Measurements from ENCODE around the gene FAM90A26.
"Not testable (repeated sequence)": the region's sequence is repeated elsewhere in the genome, so short reads cannot be mapped to it uniquely, and the experiment has no call there.

Gene FAM90A26

GRCh38 chr4:9160046-9160445, 10.2 kb upstream of the FAM90A26 start:
- not testable (repeated sequence) for DNase-seq

DNA sequence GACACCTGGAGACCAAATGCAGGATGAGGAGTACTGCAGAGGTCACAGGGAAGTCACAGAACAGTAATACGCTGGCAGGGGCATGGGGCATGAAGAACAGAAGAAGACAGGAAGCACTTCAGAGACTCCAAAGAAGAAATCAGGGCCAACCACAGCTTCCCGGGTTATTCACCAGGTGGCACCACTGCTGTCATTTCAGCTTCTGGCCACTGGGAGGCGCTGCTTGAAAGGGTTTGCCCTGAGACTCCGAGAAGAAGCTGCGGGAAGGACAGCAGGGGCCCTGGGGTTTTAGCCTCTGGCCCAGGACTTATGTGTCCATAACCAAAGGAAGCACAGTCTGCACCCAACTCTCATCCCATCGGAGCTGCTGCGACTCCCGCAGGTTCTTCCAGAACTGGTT, 4.2 kb upstream of the FAM90A26 start:
- DNase-seq: not testable (repeated sequence)

DNA sequence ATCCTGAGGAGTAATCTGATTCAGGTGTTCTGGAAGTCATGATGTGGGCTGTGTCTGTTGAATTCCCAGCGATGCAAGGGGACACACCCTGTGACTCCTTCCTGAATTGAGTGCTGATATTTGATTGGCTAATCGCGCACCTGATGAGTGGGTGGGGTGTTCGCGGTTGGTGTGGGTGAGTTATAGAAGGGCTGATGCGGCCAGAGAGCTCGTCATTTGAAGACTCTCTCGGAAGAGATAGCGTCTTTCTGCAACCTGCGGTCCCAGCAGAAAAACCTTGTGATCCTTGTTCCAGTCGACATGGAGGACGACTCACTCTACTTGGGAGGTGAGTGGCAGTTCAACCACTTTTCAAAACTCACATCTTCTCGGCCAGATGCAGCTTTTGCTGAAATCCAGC, 40.1 kb downstream of the FAM90A26 start, which contains the start of gene USP17L10:
Gene USP17L10, plus strand, starts transcription at position 301 of the 400 bp plus-strand sequence. Its CDS starts 0 bp downstream, at position 301.
- DNase-seq: not testable (repeated sequence)

DNA sequence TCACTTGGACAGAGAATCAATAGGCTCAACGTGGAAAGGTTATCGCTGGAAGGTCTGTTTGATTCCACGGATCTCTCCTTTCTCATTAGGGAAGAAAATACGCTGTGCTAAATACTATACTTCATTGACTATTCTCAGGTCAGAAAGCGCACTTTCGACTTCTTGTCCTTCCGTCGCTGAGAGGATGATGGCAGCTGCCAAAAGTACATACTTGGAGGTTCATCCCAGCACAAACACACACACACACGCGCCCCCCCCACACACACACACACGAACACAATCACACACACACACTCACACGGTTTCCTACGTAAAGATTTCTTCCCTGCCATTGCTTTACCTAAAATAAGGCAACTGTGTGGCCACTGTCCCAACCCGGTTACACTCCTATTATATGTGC, 44.5 kb downstream of the FAM90A26 start:
- not testable (repeated sequence) for DNase-seq

- not testable (repeated sequence) for DNase-seq
These were observed 44.9 kb downstream of the FAM90A26 start, which contains the start of gene USP17L11 for GRCh38 chr4:9215105-9215504. Gene USP17L11 (plus strand): TSS chr4:9215405. CDS start chr4:9215405, 0 bp downstream.

GRCh38 chr4:9219852-9220251, 49.6 kb downstream of the FAM90A26 start, which contains the start of gene USP17L12:
Gene USP17L12 (plus strand): TSS chr4:9220152. CDS start chr4:9220152, 0 bp downstream.
- not testable (repeated sequence) for DNase-seq

DNA sequence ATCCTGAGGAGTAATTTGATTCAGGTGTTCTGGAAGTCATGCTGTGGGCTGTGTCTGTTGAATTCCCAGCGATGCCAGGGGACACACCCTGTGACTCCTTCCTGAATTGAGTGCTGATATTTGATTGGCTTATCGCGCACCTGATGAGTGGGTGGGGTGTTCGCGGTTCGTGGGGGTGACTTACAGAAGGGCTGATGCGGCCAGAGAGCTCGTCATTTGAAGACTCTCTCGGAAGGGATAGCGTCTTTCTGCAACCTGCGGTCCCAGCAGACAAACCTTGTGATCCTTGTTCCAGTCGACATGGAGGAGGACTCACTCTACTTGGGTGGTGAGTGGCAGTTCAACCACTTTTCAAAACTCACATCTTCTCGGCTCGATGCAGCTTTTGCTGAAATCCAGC, 54.4 kb downstream of the FAM90A26 start, which contains the start of gene USP17L13:
Gene USP17L13, plus strand, starts transcription at position 301 of the 400 bp plus-strand sequence. Its CDS starts 0 bp downstream, at position 301.
- not testable (repeated sequence) for DNase-seq
